ENCODE results near the gene ATG4C.

The ATG4C gene

GRCh38 chr1:62887799-62888507 lies 104.0 kb downstream of the ATG4C start:
- H3K27ac ChIP-seq (ENCODE audit: extremely low read depth, low read depth, low read length) = no peak overlapping the region
- ChIA-PET POLR2A (no interaction called here), CTCF (no interaction called here)
- no peak overlapping the region for H3K4me3 ChIP-seq (ENCODE audit: low read depth, low read length)
- H3K9me3 ChIP-seq (ENCODE audit: control insufficient read depth, insufficient read depth, low read depth, low read length) = no peaks in the 10 kb centered on the region
- no peaks in the 10 kb centered on the region for H3K36me3 ChIP-seq (ENCODE audit: control insufficient read depth in 2 of 2, insufficient read depth in 1 of 2, low read length in 2 of 2)
- no peaks in the 10 kb centered on the region for H3K4me1 ChIP-seq (ENCODE audit: control insufficient read depth, insufficient read depth, low read length)
- TF ChIP-seq ZNF169 (tag by site-specific recombination; IDR thresholded peaks at IDR 0.05) = no peak

GRCh38 chr1:62891956-62892562 lies 108.1 kb downstream of the ATG4C start:
- ChIA-PET POLR2A (no interaction called here), CTCF (no interaction called here)
- Histone ChIP-seq H3K36me3 (ENCODE audit: control insufficient read depth in 2 of 2, insufficient read depth in 1 of 2, low read length in 2 of 2) (no peaks in the 10 kb centered on the region), H3K4me3 (ENCODE audit: low read depth, low read length) (no peak overlapping the region), H3K4me1 (ENCODE audit: control insufficient read depth, insufficient read depth, low read length) (no peaks in the 10 kb centered on the region), H3K9me3 (ENCODE audit: control insufficient read depth, insufficient read depth, low read depth, low read length) (no peaks in the 10 kb centered on the region), H3K27ac (ENCODE audit: extremely low read depth, low read depth, low read length) (no peak overlapping the region)
- TF ChIP-seq ZNF449 (tag by site-specific recombination; IDR thresholded peaks at IDR 0.05) (no peak), ZNF654 (tag by site-specific recombination; IDR thresholded peaks at IDR 0.05; ENCODE audit: low read depth) (no peak), ZNF23 (tag by site-specific recombination; IDR thresholded peaks at IDR 0.05; ENCODE audit: borderline replicate concordance) (no peak), KLF17 (tag by site-specific recombination; IDR thresholded peaks at IDR 0.05) (no peak), ZBTB48 (tag by site-specific recombination; IDR thresholded peaks at IDR 0.05) (no peak), ZNF184 (tag by site-specific recombination; IDR thresholded peaks at IDR 0.05) (no peak), SP7 (tag by site-specific recombination; IDR thresholded peaks at IDR 0.05) (no peak), ZNF473 (tag by site-specific recombination; IDR thresholded peaks at IDR 0.05) (no peak), ZNF26 (tag by site-specific recombination; IDR thresholded peaks at IDR 0.05) (no peak), YY2 (tag by site-specific recombination; IDR thresholded peaks at IDR 0.05) (no peak), ZNF16 (tag by site-specific recombination; IDR thresholded peaks at IDR 0.05; ENCODE audit: low read depth) (no peak)

GRCh38 chr1:62897788-62898187 lies 113.9 kb downstream of the ATG4C start:
- no peaks in the 10 kb centered on the region for H3K4me1 ChIP-seq (ENCODE audit: control insufficient read depth, insufficient read depth, low read length)
- POLR2A ChIA-PET = no interaction called here
- CTCF ChIA-PET = no interaction called here
- no peaks in the 10 kb centered on the region for H3K36me3 ChIP-seq (ENCODE audit: control insufficient read depth in 2 of 2, insufficient read depth in 1 of 2, low read length in 2 of 2)
- H3K9me3 ChIP-seq (ENCODE audit: control insufficient read depth, insufficient read depth, low read depth, low read length) = no peaks in the 10 kb centered on the region
- H3K27ac ChIP-seq (ENCODE audit: extremely low read depth, low read depth, low read length) = no peak overlapping the region
- H3K4me3 ChIP-seq (ENCODE audit: low read depth, low read length) = no peak overlapping the region
- TF ChIP-seq PATZ1 (tag by site-specific recombination; IDR thresholded peaks at IDR 0.05) (no peak), KLF16 (tag by site-specific recombination; IDR thresholded peaks at IDR 0.05) (no peak), ZNF521 (tag by site-specific recombination; IDR thresholded peaks at IDR 0.05) (no peak), ZNF529 (tag by site-specific recombination; IDR thresholded peaks at IDR 0.05; ENCODE audit: insufficient replicate concordance) (no peak), ZNF514 (tag by site-specific recombination; IDR thresholded peaks at IDR 0.05) (no peak), ZFP41 (tag by site-specific recombination; IDR thresholded peaks at IDR 0.05; ENCODE audit: borderline replicate concordance) (no peak), ZNF19 (tag by site-specific recombination; IDR thresholded peaks at IDR 0.05; ENCODE audit: low read depth) (no peak), ZNF18 (tag by site-specific recombination; IDR thresholded peaks at IDR 0.05) (no peak), BCL11A (tag by site-specific recombination; IDR thresholded peaks at IDR 0.05; ENCODE audit: low read depth) (no peak)
